Neural progenitor cell (in vitro differentiated cells): Measurements from ENCODE around the gene PTPRN2. TPM values are rescaled to one million over a fixed set of nuclear protein-coding genes. Genes with fewer than 3 reads are reported as not detected.
"Not testable (repeated sequence)": the region's sequence is repeated elsewhere in the genome, so short reads cannot be mapped to it uniquely, and the experiment has no call there.

Source experiments
- DNase-seq: peaks from one replicate; pipeline ENCODE4 v3.0.0-alpha.2; 2016; ENCODE audit warnings: low spot score
- H2AFZ ChIP-seq: fragments of 200-600 bp; sonication (generic); replicated peaks from 2 replicates; pipeline ENCODE4 v1.6.1; 2016; ENCODE audit warnings: antibody characterized with exemption
- H3F3A ChIP-seq: fragments of 200-600 bp; sonication (generic); 2 replicates; pipeline ENCODE4 v1.6.1; 2016; ENCODE audit warnings: antibody characterized with exemption, low read depth
- H3K27ac ChIP-seq: fragments of 200-600 bp; sonication (generic); 2 replicates; pipeline ENCODE4 v1.5.1; 2016; ENCODE audit warnings: mild to moderate bottlenecking
- H3K27me3 ChIP-seq: fragments of 200-600 bp; sonication (generic); 2 replicates; pipeline ENCODE4 v1.6.1; 2016; ENCODE audit warnings: mild to moderate bottlenecking, moderate library complexity
- H3K36me3 ChIP-seq: fragments of 200-600 bp; sonication (generic); 2 replicates; pipeline ENCODE4 v1.5.1; 2016
- H3K4me1 ChIP-seq: fragments of 200-600 bp; sonication (generic); 2 replicates; pipeline ENCODE4 v1.6.1; 2016; ENCODE audit warnings: mixed run types
- H3K4me2 ChIP-seq: fragments of 200-600 bp; sonication (generic); 2 replicates; pipeline ENCODE4 v1.6.1; 2016
- H3K4me3 ChIP-seq: fragments of 200-600 bp; sonication (generic); 2 replicates; pipeline ENCODE4 v1.5.1; 2016
- H3K79me2 ChIP-seq: fragments of 200-600 bp; sonication (generic); 2 replicates; pipeline ENCODE4 v1.6.1; 2016; ENCODE audit warnings: low read depth
- H3K9ac ChIP-seq: fragments of 200-600 bp; sonication (generic); 2 replicates; pipeline ENCODE4 v1.6.1; 2016
- H3K9me3 ChIP-seq: fragments of 200-600 bp; sonication (generic); 2 replicates; pipeline ENCODE4 v1.5.1; 2016; ENCODE audit warnings: low read depth
- H4K20me1 ChIP-seq: fragments of 200-600 bp; sonication (generic); 2 replicates; pipeline ENCODE4 v1.6.1; 2016; ENCODE audit warnings: low read depth
- H3K27ac Mint-ChIP-seq: 3 replicates; pipeline ENCODE4 v1.8.0; 2021; ENCODE audit warnings: mixed read lengths
- H3K27me3 Mint-ChIP-seq: 2 replicates; pipeline ENCODE4 v1.8.0; 2022; ENCODE audit warnings: low read depth, mild to moderate bottlenecking, inconsistent platforms, moderate library complexity, mixed read lengths; ENCODE audit not compliant: insufficient read depth
- H3K36me3 Mint-ChIP-seq: 3 replicates; pipeline ENCODE4 v1.8.0; 2021; ENCODE audit warnings: mixed read lengths
- H3K4me1 Mint-ChIP-seq: 3 replicates; pipeline ENCODE4 v1.8.0; 2021; ENCODE audit warnings: mixed read lengths
- H3K4me3 Mint-ChIP-seq: 3 replicates; pipeline ENCODE4 v1.8.0; 2021; ENCODE audit warnings: mild to moderate bottlenecking, moderate library complexity, mixed read lengths
- H3K9me3 Mint-ChIP-seq: 3 replicates; pipeline ENCODE4 v1.8.0; 2020; ENCODE audit warnings: mixed read lengths
- EZH2 ChIP-seq: fragments of 200-600 bp; sonication (generic); IDR thresholded peaks from 2 replicates; pipeline ENCODE4 v1.6.1; 2017; ENCODE audit warnings: antibody characterized with exemption, mild to moderate bottlenecking, moderate library complexity
- EZH2phosphoT487 ChIP-seq: fragments of 200-600 bp; sonication (generic); IDR thresholded peaks from 2 replicates; pipeline ENCODE4 v1.6.1; 2017; ENCODE audit warnings: antibody characterized with exemption
- total RNA-seq: library from RNA; depleted of rRNA; stranded (reverse); fragments of >200 nt; gene quantifications from 2 replicates; pipeline ENCODE4 v1.2.3, GENCODE V29; 2015; ENCODE audit warnings: low replicate concordance
- TF ChIP-seq, protein P1 (sequence below): fragments of 200-600 bp; sonication (generic); IDR thresholded peaks from 2 replicates; pipeline ENCODE4 v1.5.1; 2017; ENCODE audit warnings: antibody characterized with exemption, mild to moderate bottlenecking

Gene PTPRN2
- total RNA-seq, 1 donor from 2014 or later: 3.0 TPM

DNA sequence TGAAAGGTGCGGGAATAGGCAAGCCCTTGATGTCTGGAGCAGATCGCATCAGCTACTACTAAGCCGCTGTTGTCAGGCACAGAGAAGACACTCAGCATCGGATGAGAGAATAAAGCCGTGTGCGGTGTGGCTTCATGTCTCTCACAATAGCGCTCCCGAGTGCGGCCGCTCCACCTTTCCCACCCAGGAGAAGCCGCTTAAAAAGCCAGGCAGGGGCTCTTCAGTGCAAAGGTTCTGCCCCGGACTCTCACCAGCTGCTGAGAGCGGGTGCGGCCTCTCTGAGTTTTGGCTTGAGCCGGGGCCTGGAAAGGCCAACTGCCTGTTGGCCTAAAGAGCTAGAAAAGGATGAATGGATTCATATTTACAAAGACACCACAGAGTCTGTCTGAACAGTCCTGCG lies 650.2 kb downstream of the PTPRN2 start:
- H4K20me1 ChIP-seq: no peaks in the 10 kb centered on the region
- no peaks in the 10 kb centered on the region for H3K4me1 ChIP-seq
- no peak overlapping the region for H3K27ac ChIP-seq
- no peaks in the 10 kb centered on the region for H3K36me3 ChIP-seq
- Mint-ChIP-seq H3K4me3 (no peak overlapping the region), H3K9me3 (peaks cover 36% of the 10 kb centered on the region), H3K27ac (no peak overlapping the region), H3K27me3 (peaks cover 7% of the 10 kb centered on the region), H3K36me3 (peaks cover 7% of the 10 kb centered on the region), H3K4me1 (peaks cover 5% of the 10 kb centered on the region)
- DNase-seq: no peak
- no peaks in the 10 kb centered on the region for H3K9me3 ChIP-seq
- no peak overlapping the region for H2AFZ ChIP-seq
- no peak overlapping the region for H3K4me3 ChIP-seq
- no peak for TF ChIP-seq EZH2
- no peak for TF ChIP-seq EZH2phosphoT487
- TF ChIP-seq, protein P1, sequence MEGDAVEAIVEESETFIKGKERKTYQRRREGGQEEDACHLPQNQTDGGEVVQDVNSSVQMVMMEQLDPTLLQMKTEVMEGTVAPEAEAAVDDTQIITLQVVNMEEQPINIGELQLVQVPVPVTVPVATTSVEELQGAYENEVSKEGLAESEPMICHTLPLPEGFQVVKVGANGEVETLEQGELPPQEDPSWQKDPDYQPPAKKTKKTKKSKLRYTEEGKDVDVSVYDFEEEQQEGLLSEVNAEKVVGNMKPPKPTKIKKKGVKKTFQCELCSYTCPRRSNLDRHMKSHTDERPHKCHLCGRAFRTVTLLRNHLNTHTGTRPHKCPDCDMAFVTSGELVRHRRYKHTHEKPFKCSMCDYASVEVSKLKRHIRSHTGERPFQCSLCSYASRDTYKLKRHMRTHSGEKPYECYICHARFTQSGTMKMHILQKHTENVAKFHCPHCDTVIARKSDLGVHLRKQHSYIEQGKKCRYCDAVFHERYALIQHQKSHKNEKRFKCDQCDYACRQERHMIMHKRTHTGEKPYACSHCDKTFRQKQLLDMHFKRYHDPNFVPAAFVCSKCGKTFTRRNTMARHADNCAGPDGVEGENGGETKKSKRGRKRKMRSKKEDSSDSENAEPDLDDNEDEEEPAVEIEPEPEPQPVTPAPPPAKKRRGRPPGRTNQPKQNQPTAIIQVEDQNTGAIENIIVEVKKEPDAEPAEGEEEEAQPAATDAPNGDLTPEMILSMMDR: no peak
- H3K9ac ChIP-seq: no peak overlapping the region
- H3K4me2 ChIP-seq: no peak overlapping the region
- no peaks in the 10 kb centered on the region for H3K79me2 ChIP-seq
- no peaks in the 10 kb centered on the region for H3F3A ChIP-seq
- H3K27me3 ChIP-seq: no peaks in the 10 kb centered on the region

DNA sequence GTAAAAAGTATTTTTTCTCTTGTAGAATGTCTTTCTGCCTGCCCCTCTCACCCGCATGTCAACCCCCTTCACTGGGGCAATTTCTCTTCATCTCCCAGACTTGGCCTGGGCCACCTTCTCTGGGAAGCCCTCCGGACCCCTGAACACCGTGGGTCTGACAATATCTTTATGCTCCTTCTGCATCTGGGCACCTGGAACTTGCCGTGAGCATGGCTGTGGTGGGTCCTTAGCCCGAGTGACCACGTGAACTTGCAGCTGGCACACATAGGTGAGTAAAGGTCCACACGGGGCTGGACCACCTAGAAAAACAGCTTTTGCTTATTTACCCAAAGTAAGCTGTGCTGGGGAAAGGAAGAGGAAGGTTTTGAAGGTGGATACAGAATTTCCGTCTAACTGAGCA lies 650.6 kb downstream of the PTPRN2 start:
- Histone ChIP-seq H3K79me2 (no peaks in the 10 kb centered on the region), H3K4me3 (no peak overlapping the region), H4K20me1 (no peaks in the 10 kb centered on the region), H3K27ac (no peak overlapping the region), H3K36me3 (no peaks in the 10 kb centered on the region), H3F3A (no peaks in the 10 kb centered on the region), H3K9me3 (no peaks in the 10 kb centered on the region), H3K27me3 (no peaks in the 10 kb centered on the region), H3K4me2 (no peak overlapping the region), H3K4me1 (no peaks in the 10 kb centered on the region), H3K9ac (no peak overlapping the region), H2AFZ (no peak overlapping the region)
- TF ChIP-seq EZH2 (no peak), EZH2phosphoT487 (no peak)
- TF ChIP-seq, protein P1: no peak
- peaks cover 40% of the 10 kb centered on the region for H3K9me3 Mint-ChIP-seq
- H3K4me1 Mint-ChIP-seq: peaks cover 7% of the 10 kb centered on the region
- H3K4me3 Mint-ChIP-seq: no peak overlapping the region
- H3K36me3 Mint-ChIP-seq: peaks cover 9% of the 10 kb centered on the region
- no peak for DNase-seq
- H3K27ac Mint-ChIP-seq: peak overlapping the region; percentile 5
- peaks cover 10% of the 10 kb centered on the region for H3K27me3 Mint-ChIP-seq

DNA sequence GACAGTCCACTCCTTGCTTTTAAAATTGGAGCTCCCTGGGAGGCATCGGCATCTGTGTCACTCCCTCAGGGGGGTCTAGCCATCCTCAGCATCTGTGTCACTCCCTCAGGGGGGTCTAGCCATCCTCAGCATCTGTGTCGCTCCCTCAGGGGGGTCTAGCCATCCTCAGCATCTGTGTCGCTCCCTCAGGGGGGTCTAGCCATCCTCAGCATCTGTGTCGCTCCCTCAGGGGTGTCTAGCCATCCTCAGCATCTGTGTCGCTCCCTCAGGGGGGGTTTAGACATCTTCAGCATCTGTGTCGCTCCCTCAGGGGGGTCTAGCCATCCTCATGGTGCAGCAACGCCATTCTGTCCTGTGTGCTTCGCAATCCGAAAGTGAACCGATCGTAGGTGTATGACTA lies 651.9 kb downstream of the PTPRN2 start:
- H3K27me3 ChIP-seq, H2AFZ ChIP-seq, H3K79me2 ChIP-seq, H3K36me3 Mint-ChIP-seq, H3K9me3 ChIP-seq, H3K27ac ChIP-seq, H3K9ac ChIP-seq, H3F3A ChIP-seq, H3K36me3 ChIP-seq, H3K4me3 Mint-ChIP-seq, H3K27ac Mint-ChIP-seq, H3K4me3 ChIP-seq, DNase-seq, H3K4me2 ChIP-seq, H4K20me1 ChIP-seq: not testable (repeated sequence)
- peaks cover 12% of the 10 kb centered on the region for H3K4me1 ChIP-seq
- H3K27me3 Mint-ChIP-seq: peaks cover 12% of the 10 kb centered on the region
- peaks cover 20% of the 10 kb centered on the region for H3K4me1 Mint-ChIP-seq
- peaks cover 45% of the 10 kb centered on the region for H3K9me3 Mint-ChIP-seq

DNA sequence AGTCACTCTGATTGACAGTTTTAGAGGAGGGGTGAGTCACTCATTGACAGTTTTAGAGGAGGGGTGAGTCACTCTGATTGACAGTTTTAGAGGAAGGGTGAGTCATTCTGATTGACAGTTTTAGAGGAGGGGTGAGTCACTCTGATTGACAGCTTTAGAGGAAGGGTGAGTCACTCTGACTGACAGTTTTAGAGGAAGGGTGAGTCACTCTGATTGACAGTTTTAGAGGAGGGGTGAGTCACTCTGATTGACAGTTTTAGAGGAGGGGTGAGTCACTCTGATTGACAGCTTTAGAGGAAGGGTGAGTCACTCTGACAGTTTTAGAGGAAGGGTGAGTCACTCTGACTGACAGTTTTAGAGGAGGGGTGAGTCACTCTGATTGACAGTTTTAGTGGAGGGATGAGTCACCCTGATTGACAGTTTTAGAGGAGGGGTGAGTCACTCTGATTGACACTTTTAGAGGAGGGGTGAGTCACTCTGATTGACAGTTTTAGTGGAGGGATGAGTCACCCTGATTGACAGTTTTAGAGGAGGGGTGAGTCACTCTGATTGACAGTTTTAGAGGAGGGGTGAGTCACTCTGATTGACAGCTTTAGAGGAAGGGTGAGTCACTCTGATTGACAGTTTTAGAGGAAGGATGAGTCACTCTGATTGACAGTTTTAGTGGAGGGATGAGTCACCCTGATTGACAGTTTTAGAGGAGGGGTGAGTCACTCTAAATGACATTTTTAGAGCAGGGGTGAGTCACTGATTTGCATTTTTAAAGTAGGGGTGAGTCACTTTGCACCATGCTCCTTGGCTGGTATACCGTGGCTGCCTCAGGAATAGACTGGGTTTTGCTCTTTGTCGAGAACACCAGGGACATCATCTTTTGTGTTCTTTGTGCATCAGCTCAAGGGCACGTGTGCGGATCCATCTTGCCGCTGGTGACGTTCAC lies 654.1 kb downstream of the PTPRN2 start:
- H3K27ac ChIP-seq, H3K9ac ChIP-seq, H2AFZ ChIP-seq, H3K36me3 ChIP-seq, DNase-seq, H3K4me3 ChIP-seq, H3K79me2 ChIP-seq, H3K9me3 ChIP-seq, H3K4me3 Mint-ChIP-seq, H3K36me3 Mint-ChIP-seq, H4K20me1 ChIP-seq, H3K27me3 ChIP-seq, H3F3A ChIP-seq, H3K4me2 ChIP-seq, H3K27ac Mint-ChIP-seq: not testable (repeated sequence)
- Mint-ChIP-seq H3K4me1 (peaks cover 20% of the 10 kb centered on the region), H3K27me3 (peaks cover 12% of the 10 kb centered on the region), H3K9me3 (peaks cover 45% of the 10 kb centered on the region)
- peaks cover 13% of the 10 kb centered on the region for H3K4me1 ChIP-seq
